Suprapubic skin (tissue), 4 donors: Measurements from ENCODE around the gene ADGRA1. TPM values are rescaled to one million over a fixed set of nuclear protein-coding genes. Genes with fewer than 3 reads are reported as not detected.

ENCODE experiments used
- DNase-seq, 2 donors: peaks; one replicate each; pipeline ENCODE4 v3.0.0-alpha.2; 2019; ENCODE audit warnings: low spot score in 2 of 2
- H3K27ac ChIP-seq: fragments of 200-600 bp; sonication (generic); one replicate; pipeline ENCODE4 v1.5.1; 2019
- H3K27me3 ChIP-seq: fragments of 200-600 bp; sonication (generic); one replicate; pipeline ENCODE4 v1.5.1; 2019
- H3K36me3 ChIP-seq: fragments of 200-600 bp; sonication (generic); one replicate; pipeline ENCODE4 v1.5.1; 2019
- H3K4me1 ChIP-seq: fragments of 200-600 bp; sonication (generic); one replicate; pipeline ENCODE4 v1.5.1; 2019
- H3K4me3 ChIP-seq: fragments of 200-600 bp; sonication (generic); one replicate; pipeline ENCODE4 v1.5.1; 2019; ENCODE audit warnings: mild to moderate bottlenecking
- H3K9me3 ChIP-seq: fragments of 200-600 bp; sonication (generic); one replicate; pipeline ENCODE4 v1.5.1; 2019
- CTCF ChIP-seq, 2 donors: fragments of 200-600 bp in 1 of 2; fragments of 450-650 bp in 1 of 2; sonication (generic) in 1 of 2; IDR thresholded peaks; one replicate each; pipeline ENCODE4 v1.5.1; 2016 to 2019; ENCODE audit warnings: antibody characterized with exemption in 2 of 2, mild to moderate bottlenecking in 1 of 2, moderate library complexity in 1 of 2
- EP300 ChIP-seq: sonication (generic); formaldehyde crosslinking; IDR thresholded peaks from one replicate; pipeline ENCODE4 v1.6.1; 2017; ENCODE audit warnings: antibody characterized with exemption
- POLR2A ChIP-seq, 2 donors: fragments of 450-650 bp; IDR thresholded peaks; one replicate each; pipeline ENCODE4 v1.6.1; 2017; ENCODE audit warnings: antibody characterized with exemption in 2 of 2, mild to moderate bottlenecking in 2 of 2, moderate library complexity in 2 of 2
- POLR2AphosphoS5 ChIP-seq, 3 donors: sonication (generic); formaldehyde crosslinking; IDR thresholded peaks; one replicate each; pipeline ENCODE4 v1.6.1; 2017; ENCODE audit warnings: antibody characterized with exemption in 3 of 3
- WGBS: methylation state at CpG from one replicate; pipeline ENCODE4 v1.1.5; 2018; 5-methylcytosine and 5-hydroxymethylcytosine counted together
- total RNA-seq, 4 donors: library from RNA; depleted of rRNA; stranded (reverse); fragments of >200 nt; gene quantifications; one replicate each; pipeline ENCODE4 v1.1.0, GENCODE V29; 2016

ADGRA1 gene
- total RNA-seq, 4 donors from 2014 or later: not detected

GRCh38 chr10:133158437-133158755, 70.7 kb downstream of the ADGRA1 start:
- peaks cover 20% of the 10 kb centered on the region for H3K4me1 ChIP-seq
- DNase-seq: peak in 1 of 2 donors; percentile 64
- peaks cover 56% of the 10 kb centered on the region for H3K27me3 ChIP-seq
- H3K9me3 ChIP-seq: no peaks in the 10 kb centered on the region
- 69% methylated on average over 12 of the region's 12 CpGs for WGBS
- no peaks in the 10 kb centered on the region for H3K36me3 ChIP-seq
- TF ChIP-seq CTCF (IDR thresholded peaks at IDR 0.05) (no peak), POLR2A (IDR thresholded peaks at IDR 0.05) (no peak), EP300 (no peak), POLR2AphosphoS5 (IDR thresholded peaks at IDR 0.05) (no peak)
- H3K4me3 ChIP-seq: no peak overlapping the region
- no peak overlapping the region for H3K27ac ChIP-seq

- Histone ChIP-seq H3K27me3 (peaks cover 62% of the 10 kb centered on the region), H3K36me3 (no peaks in the 10 kb centered on the region), H3K27ac (no peak overlapping the region), H3K9me3 (no peaks in the 10 kb centered on the region), H3K4me1 (peaks cover 20% of the 10 kb centered on the region), H3K4me3 (no peak overlapping the region)
- TF ChIP-seq CTCF (IDR thresholded peaks at IDR 0.05) (no peak), POLR2A (IDR thresholded peaks at IDR 0.05) (no peak), POLR2AphosphoS5 (IDR thresholded peaks at IDR 0.05) (no peak)
- WGBS: 23% methylated on average over 6 of the region's 23 CpGs
- DNase-seq: peak; percentile 61 to 73
These were observed 71.3 kb downstream of the ADGRA1 start for GRCh38 chr10:133158756-133159610.

GRCh38 chr10:133159611-133159949, 71.9 kb downstream of the ADGRA1 start:
- DNase-seq: peak; percentile 56
- no peak overlapping the region for H3K27ac ChIP-seq
- H3K4me3 ChIP-seq: peak overlapping the region; percentile 58
- peaks cover 20% of the 10 kb centered on the region for H3K4me1 ChIP-seq
- peaks cover 68% of the 10 kb centered on the region for H3K27me3 ChIP-seq
- no peaks in the 10 kb centered on the region for H3K9me3 ChIP-seq
- 0% methylated on average over 1 of the region's 18 CpGs for WGBS
- TF ChIP-seq CTCF (IDR thresholded peaks at IDR 0.05) (no peak), EP300 (no peak), POLR2AphosphoS5 (IDR thresholded peaks at IDR 0.05) (no peak), POLR2A (IDR thresholded peaks at IDR 0.05) (no peak)
- no peaks in the 10 kb centered on the region for H3K36me3 ChIP-seq

GRCh38 chr10:133159950-133160825, 72.5 kb downstream of the ADGRA1 start, which contains the start of gene KNDC1:
Gene KNDC1 (plus strand): TSS chr10:133160219. CDS start chr10:133160468, 249 bp downstream.
- H3K27ac ChIP-seq: no peak within 1 kb of the TSS
- no peak for TF ChIP-seq EP300
- TF ChIP-seq POLR2A (IDR thresholded peaks at IDR 0.05): no peak
- no peak for TF ChIP-seq CTCF (IDR thresholded peaks at IDR 0.05)
- TF ChIP-seq POLR2AphosphoS5 (IDR thresholded peaks at IDR 0.05): no peak
- peak in 1 of 2 donors; percentile 65 for DNase-seq
- no peaks in the 10 kb centered on the region for H3K9me3 ChIP-seq
- peak within 1 kb of the TSS; percentile 58 for H3K4me3 ChIP-seq
- no peaks in the 10 kb centered on the region for H3K36me3 ChIP-seq
- WGBS: 1% methylated on average over 17 of the region's 108 CpGs
- peaks cover 73% of the 10 kb centered on the region for H3K27me3 ChIP-seq
- peaks cover 20% of the 10 kb centered on the region for H3K4me1 ChIP-seq
